Activated naive CD8-positive, alpha-beta T cell treated with anti-CD3 and anti-CD28 coated beads for 36 hours (primary cell): ENCODE measurements around the gene PKNOX1. TPM values are rescaled to one million over a fixed set of nuclear protein-coding genes. Genes with fewer than 3 reads are reported as not detected.
"Not testable (repeated sequence)": the region's sequence is repeated elsewhere in the genome, so short reads cannot be mapped to it uniquely, and the experiment has no call there.

Source experiments
- DNase-seq: peaks from one replicate; pipeline ENCODE4 v3.0.0; 2021
- H3K27ac Mint-ChIP-seq: one replicate; pipeline ENCODE4 v1.8.0; 2022; ENCODE audit warnings: mild to moderate bottlenecking, moderate library complexity, mixed read lengths
- H3K27me3 Mint-ChIP-seq: one replicate; pipeline ENCODE4 v1.8.0; 2022; ENCODE audit warnings: mild to moderate bottlenecking, mixed read lengths
- H3K36me3 Mint-ChIP-seq: one replicate; pipeline ENCODE4 v1.8.0; 2021; ENCODE audit warnings: mild to moderate bottlenecking, mixed read lengths
- H3K4me1 Mint-ChIP-seq: one replicate; pipeline ENCODE4 v1.8.0; 2021; ENCODE audit warnings: mixed read lengths
- H3K4me3 Mint-ChIP-seq: one replicate; pipeline ENCODE4 v1.8.0; 2022; ENCODE audit warnings: mild to moderate bottlenecking, moderate library complexity, mixed read lengths
- H3K9me3 Mint-ChIP-seq: one replicate; pipeline ENCODE4 v1.8.0; 2022; ENCODE audit warnings: mixed read lengths
- total RNA-seq, 2 experiments: library from RNA; stranded (reverse); gene quantifications; one replicate each; pipeline ENCODE4 v1.2.3, GENCODE V29; 2021

PKNOX1 gene
- total RNA-seq, 2 experiments from 2014 or later: 17.8 to 18.5 TPM

DNA sequence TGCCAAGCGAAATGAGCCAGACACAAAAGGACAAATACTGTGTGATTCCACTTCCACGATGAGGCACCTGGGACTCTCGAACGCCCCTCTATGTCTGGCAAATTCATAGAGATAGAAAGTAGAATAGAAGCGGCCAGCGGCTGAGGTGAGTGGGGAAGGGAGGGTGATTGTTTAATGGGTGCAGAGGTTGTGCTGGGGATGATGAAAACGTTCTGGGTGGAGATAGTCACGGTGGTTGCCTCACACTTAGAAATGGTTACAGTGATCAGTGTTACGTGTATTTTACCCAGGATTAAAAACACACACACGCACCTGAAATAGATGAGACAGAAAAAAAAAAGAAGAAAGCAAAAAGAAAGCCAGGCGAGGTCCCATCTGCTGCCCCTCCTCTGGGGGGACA lies 98.4 kb downstream of the PKNOX1 start:
- H3K27me3 Mint-ChIP-seq, H3K4me3 Mint-ChIP-seq, H3K36me3 Mint-ChIP-seq, H3K27ac Mint-ChIP-seq, H3K9me3 Mint-ChIP-seq, H3K4me1 Mint-ChIP-seq, DNase-seq: not testable (repeated sequence)

DNA sequence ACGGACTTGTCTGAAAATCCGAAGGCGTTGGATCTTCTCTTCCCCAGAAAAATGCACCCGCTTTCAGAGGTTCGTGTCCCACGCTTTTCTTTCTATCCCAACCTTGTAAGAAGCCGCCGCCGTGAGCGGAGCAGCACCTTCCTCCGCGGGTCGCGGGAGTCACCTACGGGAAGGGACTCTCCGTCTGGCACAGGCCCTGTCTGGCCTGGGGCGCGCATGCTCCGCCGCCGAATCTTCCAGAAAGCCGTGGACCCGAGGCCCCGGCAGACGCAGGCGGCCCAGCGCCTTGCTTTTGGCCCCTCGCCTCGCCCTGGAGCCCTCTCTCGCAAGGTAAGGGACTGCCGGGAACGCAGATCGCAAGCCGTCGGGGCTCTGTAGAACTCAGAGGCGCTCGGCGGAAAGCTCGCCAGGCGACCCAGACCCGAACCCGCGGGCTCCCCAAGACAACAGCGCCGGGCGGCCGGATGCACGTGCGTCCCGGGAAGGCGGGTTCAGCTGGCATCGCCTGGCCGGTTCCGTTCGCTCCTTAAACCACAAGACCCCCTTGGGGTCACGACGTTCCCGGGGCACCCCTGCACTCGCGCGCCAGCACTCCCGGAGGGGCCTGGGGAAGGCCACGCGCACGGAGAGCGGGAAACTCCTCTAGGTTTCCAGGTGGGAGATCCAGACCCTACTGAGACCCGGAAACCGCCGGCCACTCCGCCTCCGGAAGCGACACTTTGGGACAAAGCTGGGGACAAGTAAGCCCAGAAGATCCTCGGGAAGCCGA lies 100.2 kb downstream of the PKNOX1 start:
- H3K36me3 Mint-ChIP-seq, H3K27me3 Mint-ChIP-seq, DNase-seq, H3K4me3 Mint-ChIP-seq, H3K9me3 Mint-ChIP-seq, H3K4me1 Mint-ChIP-seq, H3K27ac Mint-ChIP-seq: not testable (repeated sequence)

- not testable (repeated sequence) for DNase-seq, H3K4me3 Mint-ChIP-seq, H3K9me3 Mint-ChIP-seq, H3K27ac Mint-ChIP-seq, H3K4me1 Mint-ChIP-seq, H3K27me3 Mint-ChIP-seq, H3K36me3 Mint-ChIP-seq
Measured at GRCh38 chr21:43075170-43076022, 101.0 kb downstream of the PKNOX1 start, which contains the start of gene CBS. Gene CBS (minus strand): TSS chr21:43075835. CDS start chr21:43072193, 3,642 bp downstream.

DNA sequence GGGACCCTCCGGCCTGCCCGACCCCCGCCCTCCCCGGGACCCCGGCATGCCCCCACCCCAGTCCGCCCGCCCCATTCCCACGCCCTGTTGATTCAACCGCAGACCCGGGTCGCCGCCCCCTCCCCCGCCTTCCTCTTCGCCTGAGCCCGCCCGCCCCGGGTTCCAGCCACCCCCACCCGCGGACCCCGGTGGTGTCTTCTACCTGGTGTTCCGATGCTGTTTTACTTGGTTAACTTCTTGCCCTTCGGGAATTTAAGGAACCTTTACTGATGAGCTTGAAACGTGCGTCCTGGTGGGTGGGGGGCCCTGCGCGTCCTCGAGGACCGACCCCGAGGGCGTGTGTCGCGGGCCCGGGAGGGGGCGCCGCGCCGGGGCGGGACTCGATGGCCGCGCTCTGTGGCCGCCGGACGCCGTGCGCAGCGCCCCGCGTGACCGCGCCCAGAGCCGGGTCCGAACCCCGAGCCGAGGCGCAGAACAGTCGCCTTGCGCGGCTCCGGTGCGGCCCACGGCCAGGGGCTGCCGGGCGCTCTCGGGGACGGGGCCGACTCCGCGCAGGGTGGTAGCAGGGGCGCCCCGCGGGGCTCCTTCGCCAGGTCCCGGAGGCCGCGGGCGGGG lies 101.8 kb downstream of the PKNOX1 start:
- H3K27ac Mint-ChIP-seq, H3K4me3 Mint-ChIP-seq, DNase-seq, H3K4me1 Mint-ChIP-seq, H3K9me3 Mint-ChIP-seq, H3K36me3 Mint-ChIP-seq, H3K27me3 Mint-ChIP-seq: not testable (repeated sequence)

DNA sequence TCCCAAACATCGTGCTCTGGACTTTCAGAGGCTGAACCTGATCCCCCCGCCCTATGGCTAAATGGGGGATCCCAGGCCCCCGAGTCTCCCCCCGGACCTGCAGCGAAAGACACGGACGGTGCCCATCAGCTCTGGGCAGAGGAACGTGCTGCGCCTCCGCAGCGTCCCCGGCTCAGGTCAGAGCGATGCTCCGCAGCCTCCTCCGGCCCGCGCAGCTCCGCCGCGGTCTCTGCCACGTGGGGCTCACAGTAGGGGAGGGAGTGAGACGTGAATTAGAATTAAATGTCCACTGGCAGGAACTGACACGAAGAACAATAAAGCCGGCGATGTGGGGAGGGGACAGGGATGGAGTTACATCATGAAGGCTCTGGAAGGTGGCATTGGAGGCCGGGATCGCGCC lies 102.3 kb downstream of the PKNOX1 start:
- DNase-seq, H3K27me3 Mint-ChIP-seq, H3K9me3 Mint-ChIP-seq, H3K27ac Mint-ChIP-seq, H3K36me3 Mint-ChIP-seq, H3K4me3 Mint-ChIP-seq, H3K4me1 Mint-ChIP-seq: not testable (repeated sequence)

GRCh38 chr21:43082587-43083300 lies 108.4 kb downstream of the PKNOX1 start:
- H3K9me3 Mint-ChIP-seq, DNase-seq, H3K4me3 Mint-ChIP-seq, H3K36me3 Mint-ChIP-seq, H3K27ac Mint-ChIP-seq, H3K27me3 Mint-ChIP-seq, H3K4me1 Mint-ChIP-seq: not testable (repeated sequence)

Other genes with a start within 250 kb of the PKNOX1 start
- gene WDR4, start 95.0 kb upstream of the PKNOX1 start, total RNA-seq: 10 to 100 TPM; 54.0 to 56.7 TPM
- gene NDUFV3, start 81.3 kb upstream of the PKNOX1 start, total RNA-seq: 10 to 100 TPM; 34.2 to 34.3 TPM
- gene ERVH48-1, start 48.9 kb upstream of the PKNOX1 start, total RNA-seq: under 1 TPM; 0.23 to 0.32 TPM
- gene CBS, start 101.3 kb downstream of the PKNOX1 start, total RNA-seq: 10 to 100 TPM; 29.6 to 30.6 TPM
- 10 to 100 TPM; 20.6 to 21.2 TPM for gene U2AF1, start 133.0 kb downstream of the PKNOX1 start, total RNA-seq
- not detected for gene CRYAA, start 194.4 kb downstream of the PKNOX1 start, total RNA-seq